UCSD-AML1 (cell line): ENCODE measurements around the gene OR4D1.
"Not testable (repeated sequence)": the region's sequence is repeated elsewhere in the genome, so short reads cannot be mapped to it uniquely, and the experiment has no call there.

ENCODE experiments used
- DNase-seq: peaks from one replicate; lab custom pipeline; 2025; ENCODE audit not compliant: unreplicated experiment; lab: John Stamatoyannopoulos, UW

OR4D1 gene

GRCh38 chr17:58147930-58148434 is at the start of gene OR4D1:
Gene OR4D1 (plus strand): TSS chr17:58148384. CDS start chr17:58155154, 6,770 bp downstream.
- no peak for DNase-seq

- no peak for DNase-seq
Observed at GRCh38 chr17:58100506-58100905, 47.7 kb upstream of the OR4D1 start.

GRCh38 chr17:58101898-58102297 is 46.3 kb upstream of the OR4D1 start:
- DNase-seq: not testable (repeated sequence)

- DNase-seq: no peak
Observed at GRCh38 chr17:58105093-58105492, 43.1 kb upstream of the OR4D1 start.

- no peak for DNase-seq
Observed at GRCh38 chr17:58107306-58107705, 40.9 kb upstream of the OR4D1 start.

- DNase-seq: no peak
Observed at GRCh38 chr17:58109197-58109596, 39.0 kb upstream of the OR4D1 start.

GRCh38 chr17:58110012-58110411 is 38.2 kb upstream of the OR4D1 start:
- no peak for DNase-seq

GRCh38 chr17:58111676-58112075 is 36.5 kb upstream of the OR4D1 start:
- DNase-seq: no peak

GRCh38 chr17:58112970-58113631 is 35.1 kb upstream of the OR4D1 start:
- peak; percentile 73 for DNase-seq

GRCh38 chr17:58113947-58114346 is 34.2 kb upstream of the OR4D1 start:
- no peak for DNase-seq

- DNase-seq: no peak
Observed at GRCh38 chr17:58117382-58117781, 30.8 kb upstream of the OR4D1 start.

- DNase-seq: no peak
Observed at GRCh38 chr17:58119491-58119890, 28.7 kb upstream of the OR4D1 start.

GRCh38 chr17:58120195-58120822 is 27.9 kb upstream of the OR4D1 start:
- DNase-seq: no peak

- no peak for DNase-seq
Observed at GRCh38 chr17:58121925-58122324, 26.3 kb upstream of the OR4D1 start.

- no peak for DNase-seq
Observed at GRCh38 chr17:58127846-58128245, 20.3 kb upstream of the OR4D1 start.

- DNase-seq: not testable (repeated sequence)
Observed at GRCh38 chr17:58132697-58133096, 15.5 kb upstream of the OR4D1 start.

- no peak for DNase-seq
Observed at GRCh38 chr17:58136669-58137279, 11.4 kb upstream of the OR4D1 start.

GRCh38 chr17:58141505-58141904 is 6.7 kb upstream of the OR4D1 start:
- no peak for DNase-seq

GRCh38 chr17:58143335-58143734 is 4.8 kb upstream of the OR4D1 start:
- DNase-seq: not testable (repeated sequence)

- no peak for DNase-seq
Observed at GRCh38 chr17:58144801-58145200, 3.4 kb upstream of the OR4D1 start.

- no peak for DNase-seq
Observed at GRCh38 chr17:58148609-58149008, 425 bp downstream of the OR4D1 start.

- DNase-seq: no peak
Observed at GRCh38 chr17:58150394-58150793, 2.2 kb downstream of the OR4D1 start.
